ENCODE data around the gene ADAMTS17.

The ADAMTS17 gene

GRCh38 chr15:100350434-100351226 is 8.9 kb upstream of the ADAMTS17 start:
- Histone ChIP-seq H3K79me2 (no peaks in the 10 kb centered on the region), H3K36me3 (ENCODE audit: control insufficient read depth, insufficient read depth, low read length) (no peaks in the 10 kb centered on the region), H3K27ac (no peak overlapping the region), H3K4me3 (ENCODE audit: low read depth, low read length) (no peak overlapping the region), H3K4me1 (no peaks in the 10 kb centered on the region), H3K27me3 (ENCODE audit: control insufficient read depth, insufficient read depth, low read length) (no peaks in the 10 kb centered on the region), H3K4me2 (ENCODE audit: low read length) (no peak overlapping the region), H3K9me3 (ENCODE audit: control insufficient read depth, low read length) (no peaks in the 10 kb centered on the region), H3K9ac (no peak overlapping the region), H2AFZ (peak overlapping the region; percentile 99)
- TF ChIP-seq CTCF (IDR thresholded peaks at IDR 0.05) = no peak

- H3K36me3 ChIP-seq (ENCODE audit: control insufficient read depth, insufficient read depth, low read length) = no peaks in the 10 kb centered on the region
- peak; percentile 80 for TF ChIP-seq CTCF (IDR thresholded peaks at IDR 0.05)
- H3K9ac ChIP-seq = no peak overlapping the region
- H3K4me2 ChIP-seq (ENCODE audit: low read length) = peak overlapping the region; percentile 85
- H2AFZ ChIP-seq = peak overlapping the region; percentile 99
- H3K27me3 ChIP-seq (ENCODE audit: control insufficient read depth, insufficient read depth, low read length) = no peaks in the 10 kb centered on the region
- H3K4me1 ChIP-seq = no peaks in the 10 kb centered on the region
- H3K4me3 ChIP-seq (ENCODE audit: low read depth, low read length) = peak overlapping the region; percentile 89
- H3K79me2 ChIP-seq = no peaks in the 10 kb centered on the region
- peak overlapping the region; percentile 82 for H3K27ac ChIP-seq
- H3K9me3 ChIP-seq (ENCODE audit: control insufficient read depth, low read length) = no peaks in the 10 kb centered on the region
Measured at GRCh38 chr15:100349696-100350433, 8.1 kb upstream of the ADAMTS17 start.

GRCh38 chr15:100349321-100349695 is 7.5 kb upstream of the ADAMTS17 start:
- H3K4me3 ChIP-seq (ENCODE audit: low read depth, low read length) = no peak overlapping the region
- TF ChIP-seq CTCF (IDR thresholded peaks at IDR 0.05) = no peak
- no peaks in the 10 kb centered on the region for H3K36me3 ChIP-seq (ENCODE audit: control insufficient read depth, insufficient read depth, low read length)
- peak overlapping the region; percentile 85 for H3K4me2 ChIP-seq (ENCODE audit: low read length)
- H3K9ac ChIP-seq = no peak overlapping the region
- H2AFZ ChIP-seq = peak overlapping the region; percentile 99
- no peaks in the 10 kb centered on the region for H3K9me3 ChIP-seq (ENCODE audit: control insufficient read depth, low read length)
- H3K79me2 ChIP-seq = no peaks in the 10 kb centered on the region
- H3K27ac ChIP-seq = no peak overlapping the region
- H3K27me3 ChIP-seq (ENCODE audit: control insufficient read depth, insufficient read depth, low read length) = no peaks in the 10 kb centered on the region
- no peaks in the 10 kb centered on the region for H3K4me1 ChIP-seq

GRCh38 chr15:100348578-100348977 is 6.8 kb upstream of the ADAMTS17 start:
- Histone ChIP-seq H3K4me1 (no peaks in the 10 kb centered on the region), H3K9ac (no peak overlapping the region), H3K27ac (no peak overlapping the region), H3K9me3 (ENCODE audit: control insufficient read depth, low read length) (no peaks in the 10 kb centered on the region), H2AFZ (no peak overlapping the region), H3K79me2 (no peaks in the 10 kb centered on the region), H3K4me2 (ENCODE audit: low read length) (no peak overlapping the region), H3K27me3 (ENCODE audit: control insufficient read depth, insufficient read depth, low read length) (no peaks in the 10 kb centered on the region), H3K4me3 (ENCODE audit: low read depth, low read length) (no peak overlapping the region), H3K36me3 (ENCODE audit: control insufficient read depth, insufficient read depth, low read length) (no peaks in the 10 kb centered on the region)
- no peak for TF ChIP-seq CTCF (IDR thresholded peaks at IDR 0.05)
